Measurements from ENCODE around the gene ILDR1.
"Not testable (repeated sequence)": the region's sequence is repeated elsewhere in the genome, so short reads cannot be mapped to it uniquely, and the experiment has no call there.

Gene ILDR1

GRCh38 chr3:121943431-121943830 is 78.6 kb downstream of the ILDR1 start:
- DNase-seq (ENCODE audit: low spot score), result no peak

GRCh38 chr3:121942116-121942786 is 79.8 kb downstream of the ILDR1 start:
- DNase-seq (ENCODE audit: low spot score), result no peak

GRCh38 chr3:121941592-121941991 is 80.5 kb downstream of the ILDR1 start:
- DNase-seq (ENCODE audit: low spot score), result no peak

- not testable (repeated sequence) for DNase-seq (ENCODE audit: low spot score)
Observed at GRCh38 chr3:121938141-121938855, 83.7 kb downstream of the ILDR1 start.

Data from activated CD4-positive, alpha-beta T cell treated with anti-CD3 and anti-CD28 coated beads, Interleukin-2, Interleukin-4, amounts not matched to agents 100 ng/mL and 50 ng/mL, durations not matched to agents 16 hours and 8 hours (primary cell).